Type B pancreatic cell (in vitro differentiated cells): ENCODE results near the gene MOB2. TPM values are rescaled to one million over a fixed set of nuclear protein-coding genes. Genes with fewer than 3 reads are reported as not detected.

Experiments used
- DNase-seq: peaks from one replicate; pipeline ENCODE4 v3.0.0; 2021; ENCODE audit warnings: mixed read lengths; ENCODE audit not compliant: unreplicated experiment; ENCODE audit errors: extremely low spot score
- H3K27ac Mint-ChIP-seq: 2 replicates; pipeline ENCODE4 v1.8.0; 2021; ENCODE audit warnings: mild to moderate bottlenecking, mixed read lengths
- H3K27me3 Mint-ChIP-seq: 2 replicates; pipeline ENCODE4 v1.8.0; 2021; ENCODE audit warnings: mixed read lengths
- H3K36me3 Mint-ChIP-seq: 2 replicates; pipeline ENCODE4 v1.8.0; 2021; ENCODE audit warnings: mixed read lengths
- H3K4me1 Mint-ChIP-seq: one replicate; pipeline ENCODE4 v1.8.0; 2021; ENCODE audit warnings: mixed read lengths; ENCODE audit not compliant: unreplicated experiment
- H3K4me3 Mint-ChIP-seq: 2 replicates; pipeline ENCODE4 v1.8.0; 2021; ENCODE audit warnings: mild to moderate bottlenecking, mixed read lengths
- H3K9me3 Mint-ChIP-seq: 2 replicates; pipeline ENCODE4 v1.8.0; 2021; ENCODE audit warnings: mixed read lengths
- total RNA-seq: library from RNA; stranded (reverse); gene quantifications from 2 replicates; pipeline ENCODE4 v1.2.1, GENCODE V29; 2021; ENCODE audit warnings: low replicate concordance
- TF ChIP-seq, protein P1 (sequence below): fragments of 200-600 bp; sonication (generic); conservative IDR thresholded peaks from 2 replicates; pipeline ENCODE4 v1.5.0; 2021; ENCODE audit warnings: antibody characterized with exemption, mild to moderate bottlenecking

The MOB2 gene
- total RNA-seq, 1 donor from 2014 or later, result 39.6 TPM

- no peak for DNase-seq
- TF ChIP-seq, protein P1, sequence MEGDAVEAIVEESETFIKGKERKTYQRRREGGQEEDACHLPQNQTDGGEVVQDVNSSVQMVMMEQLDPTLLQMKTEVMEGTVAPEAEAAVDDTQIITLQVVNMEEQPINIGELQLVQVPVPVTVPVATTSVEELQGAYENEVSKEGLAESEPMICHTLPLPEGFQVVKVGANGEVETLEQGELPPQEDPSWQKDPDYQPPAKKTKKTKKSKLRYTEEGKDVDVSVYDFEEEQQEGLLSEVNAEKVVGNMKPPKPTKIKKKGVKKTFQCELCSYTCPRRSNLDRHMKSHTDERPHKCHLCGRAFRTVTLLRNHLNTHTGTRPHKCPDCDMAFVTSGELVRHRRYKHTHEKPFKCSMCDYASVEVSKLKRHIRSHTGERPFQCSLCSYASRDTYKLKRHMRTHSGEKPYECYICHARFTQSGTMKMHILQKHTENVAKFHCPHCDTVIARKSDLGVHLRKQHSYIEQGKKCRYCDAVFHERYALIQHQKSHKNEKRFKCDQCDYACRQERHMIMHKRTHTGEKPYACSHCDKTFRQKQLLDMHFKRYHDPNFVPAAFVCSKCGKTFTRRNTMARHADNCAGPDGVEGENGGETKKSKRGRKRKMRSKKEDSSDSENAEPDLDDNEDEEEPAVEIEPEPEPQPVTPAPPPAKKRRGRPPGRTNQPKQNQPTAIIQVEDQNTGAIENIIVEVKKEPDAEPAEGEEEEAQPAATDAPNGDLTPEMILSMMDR, result no peak
- Mint-ChIP-seq H3K36me3 (peaks cover 3% of the 10 kb centered on the region), H3K4me3 (no peak overlapping the region), H3K27ac (no peak overlapping the region), H3K9me3 (no peaks in the 10 kb centered on the region), H3K27me3 (no peaks in the 10 kb centered on the region), H3K4me1 (peaks cover 10% of the 10 kb centered on the region)
Measured at GRCh38 chr11:1488575-1489180, 2.1 kb upstream of the MOB2 start.

GRCh38 chr11:1487851-1488574, 1.4 kb upstream of the MOB2 start:
- H3K27me3 Mint-ChIP-seq, result no peaks in the 10 kb centered on the region
- TF ChIP-seq, protein P1, result no peak
- no peaks in the 10 kb centered on the region for H3K36me3 Mint-ChIP-seq
- H3K4me3 Mint-ChIP-seq, result no peak overlapping the region
- H3K4me1 Mint-ChIP-seq, result peaks cover 10% of the 10 kb centered on the region
- no peaks in the 10 kb centered on the region for H3K9me3 Mint-ChIP-seq
- no peak overlapping the region for H3K27ac Mint-ChIP-seq
- DNase-seq, result no peak

- Mint-ChIP-seq H3K9me3 (no peaks in the 10 kb centered on the region), H3K4me3 (no peak overlapping the region), H3K36me3 (no peaks in the 10 kb centered on the region), H3K27me3 (no peaks in the 10 kb centered on the region), H3K4me1 (peaks cover 10% of the 10 kb centered on the region), H3K27ac (no peak overlapping the region)
- no peak for DNase-seq
- TF ChIP-seq, protein P1, result no peak
Measured at GRCh38 chr11:1487091-1487850, 692 bp upstream of the MOB2 start.

GRCh38 chr11:1485504-1485885, 1.1 kb downstream of the MOB2 start:
- Mint-ChIP-seq H3K27me3 (no peaks in the 10 kb centered on the region), H3K36me3 (no peaks in the 10 kb centered on the region), H3K4me3 (no peak overlapping the region), H3K4me1 (peaks cover 10% of the 10 kb centered on the region), H3K27ac (no peak overlapping the region), H3K9me3 (no peaks in the 10 kb centered on the region)
- DNase-seq, result no peak
- TF ChIP-seq, protein P1, result no peak

DNA sequence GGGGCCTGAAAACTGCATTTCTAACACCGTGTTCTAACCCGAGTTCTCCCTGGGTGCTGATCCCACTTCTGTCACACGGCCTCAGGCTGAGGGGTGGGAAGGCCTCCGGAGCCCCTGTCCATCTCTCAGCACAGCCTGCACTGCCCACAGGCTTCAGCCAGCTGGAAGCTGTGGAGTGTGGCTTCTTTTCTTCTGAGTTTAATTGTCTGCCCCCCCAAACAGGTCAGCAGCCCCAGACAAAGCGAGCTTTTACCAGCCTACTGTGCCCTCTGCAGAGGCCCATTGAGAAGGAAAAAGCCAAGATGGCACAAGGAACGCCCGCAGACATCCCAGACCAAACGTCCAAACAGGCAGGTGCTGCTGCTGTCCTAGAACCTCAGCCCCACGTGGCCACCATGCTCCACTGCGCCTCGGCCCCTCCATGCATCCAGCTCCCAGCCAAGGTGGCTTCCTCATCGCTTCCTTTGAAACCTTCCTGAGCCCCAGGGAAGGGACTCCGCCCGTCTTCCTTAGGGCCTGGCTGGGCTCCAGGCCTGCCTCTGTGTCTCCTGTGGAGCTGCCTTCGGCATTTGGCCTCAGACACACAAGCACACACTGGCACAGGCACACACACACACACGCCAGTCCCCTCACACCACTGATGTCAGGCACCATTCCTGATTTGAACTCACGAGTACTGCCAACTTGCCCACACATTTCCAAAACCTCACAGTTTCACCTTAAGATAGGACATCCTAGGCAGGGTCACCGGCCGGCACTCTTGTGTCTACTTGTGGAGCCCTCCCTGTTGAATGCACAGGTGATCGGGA, 1.7 kb downstream of the MOB2 start:
- Mint-ChIP-seq H3K9me3 (no peaks in the 10 kb centered on the region), H3K27me3 (no peaks in the 10 kb centered on the region), H3K4me1 (peaks cover 10% of the 10 kb centered on the region), H3K36me3 (no peaks in the 10 kb centered on the region), H3K27ac (peak overlapping the region; percentile 6), H3K4me3 (no peak overlapping the region)
- TF ChIP-seq, protein P1, result peak; percentile 18
- no peak for DNase-seq
